Epithelial cell of proximal tubule (primary cell): ENCODE measurements around the gene BMP2K. TPM values are rescaled to one million over a fixed set of nuclear protein-coding genes. Genes with fewer than 3 reads are reported as not detected.

Experiments used
- DNase-seq: peaks from one replicate; pipeline ENCODE4 v3.0.0-alpha.2; 2011; ENCODE audit warnings: low read depth
- H3K4me3 ChIP-seq: 2 replicates; pipeline ENCODE4 v1.5.1; 2011; ENCODE audit warnings: low read depth, mild to moderate bottlenecking, low read length
- total RNA-seq: library from RNA; depleted of rRNA; stranded (reverse); fragments of >200 nt; gene quantifications from 2 replicates; pipeline ENCODE4 v1.2.3, GENCODE V29; 2015
- TF ChIP-seq, protein P1 (sequence below): conservative IDR thresholded peaks from 2 replicates; pipeline ENCODE4 v1.5.1; 2012; ENCODE audit warnings: low read depth, mild to moderate bottlenecking, low read length

The BMP2K gene
- total RNA-seq, 1 donor from 2014 or later, result 11.8 TPM

DNA sequence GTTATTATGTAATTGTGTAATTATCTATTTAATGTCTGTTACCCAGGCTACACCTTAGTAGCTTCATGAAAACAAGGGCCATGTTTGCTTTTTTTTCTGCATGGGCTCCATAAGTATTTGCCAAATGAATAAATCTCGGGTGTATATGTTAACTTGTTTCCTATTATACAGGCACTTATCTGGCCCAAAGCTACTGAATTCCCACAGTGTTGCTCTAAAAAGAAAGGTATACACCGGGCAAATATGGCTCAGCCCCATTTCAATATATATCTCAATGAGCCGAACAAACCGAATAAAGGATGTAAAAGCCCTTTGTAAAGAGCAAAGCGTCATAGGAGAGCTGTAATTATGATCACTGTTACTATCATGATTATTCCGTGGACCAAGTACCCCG is 162.3 kb downstream of the BMP2K start:
- no peak for DNase-seq
- TF ChIP-seq, protein P1, sequence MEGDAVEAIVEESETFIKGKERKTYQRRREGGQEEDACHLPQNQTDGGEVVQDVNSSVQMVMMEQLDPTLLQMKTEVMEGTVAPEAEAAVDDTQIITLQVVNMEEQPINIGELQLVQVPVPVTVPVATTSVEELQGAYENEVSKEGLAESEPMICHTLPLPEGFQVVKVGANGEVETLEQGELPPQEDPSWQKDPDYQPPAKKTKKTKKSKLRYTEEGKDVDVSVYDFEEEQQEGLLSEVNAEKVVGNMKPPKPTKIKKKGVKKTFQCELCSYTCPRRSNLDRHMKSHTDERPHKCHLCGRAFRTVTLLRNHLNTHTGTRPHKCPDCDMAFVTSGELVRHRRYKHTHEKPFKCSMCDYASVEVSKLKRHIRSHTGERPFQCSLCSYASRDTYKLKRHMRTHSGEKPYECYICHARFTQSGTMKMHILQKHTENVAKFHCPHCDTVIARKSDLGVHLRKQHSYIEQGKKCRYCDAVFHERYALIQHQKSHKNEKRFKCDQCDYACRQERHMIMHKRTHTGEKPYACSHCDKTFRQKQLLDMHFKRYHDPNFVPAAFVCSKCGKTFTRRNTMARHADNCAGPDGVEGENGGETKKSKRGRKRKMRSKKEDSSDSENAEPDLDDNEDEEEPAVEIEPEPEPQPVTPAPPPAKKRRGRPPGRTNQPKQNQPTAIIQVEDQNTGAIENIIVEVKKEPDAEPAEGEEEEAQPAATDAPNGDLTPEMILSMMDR, result no peak

DNA sequence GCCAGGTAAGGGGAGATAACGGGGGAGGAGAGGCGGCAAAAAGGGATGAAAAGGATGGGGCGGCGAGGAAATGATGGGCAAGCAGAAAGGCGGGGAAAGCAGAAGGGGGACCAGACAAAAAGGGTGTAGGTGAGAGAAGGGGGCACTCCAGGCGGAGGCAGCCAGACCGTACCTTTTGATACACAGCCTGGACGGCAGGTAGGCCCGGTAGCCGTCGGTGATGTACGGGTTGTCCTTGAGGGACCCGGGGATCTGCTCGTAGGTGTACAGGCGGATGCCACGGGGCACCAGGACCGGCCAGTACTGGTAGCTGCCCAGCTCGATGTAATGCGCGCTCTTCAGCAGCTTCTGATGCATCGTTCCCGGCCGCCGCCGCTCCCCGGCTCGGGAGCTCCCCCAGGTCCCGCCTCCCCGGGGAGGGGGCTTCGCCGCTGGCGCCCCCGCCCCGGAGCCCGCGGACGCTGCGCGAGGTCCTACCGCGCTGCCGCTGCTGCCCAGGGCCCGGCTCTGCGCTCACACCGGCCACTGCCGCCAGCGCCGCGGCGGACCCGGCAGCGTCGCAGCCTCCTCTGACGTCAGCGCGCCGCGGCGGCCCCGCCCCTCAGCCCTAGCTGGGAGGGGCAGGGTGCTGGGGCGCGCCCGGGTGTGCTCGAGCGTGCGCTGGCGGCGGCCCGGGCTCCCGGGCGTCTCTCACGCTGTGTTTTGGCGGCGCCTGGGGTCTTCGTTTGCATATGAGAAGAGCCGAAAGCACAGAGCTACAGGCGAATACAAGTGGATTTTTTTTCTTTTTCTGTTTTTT is 162.9 kb downstream of the BMP2K start, which contains the start of gene PAQR3:
TSS of gene PAQR3 (minus strand) at position 571 of the 799 bp plus-strand sequence. CDS start at position 357, 214 bp downstream.
- TF ChIP-seq, protein P1, result no peak
- peak within 1 kb of the TSS; percentile 78 for H3K4me3 ChIP-seq
- DNase-seq, result no peak

More for the DNA sequence above, 162.3 kb downstream of the BMP2K start:
- peak overlapping the region; percentile 78 for H3K4me3 ChIP-seq

DNA sequence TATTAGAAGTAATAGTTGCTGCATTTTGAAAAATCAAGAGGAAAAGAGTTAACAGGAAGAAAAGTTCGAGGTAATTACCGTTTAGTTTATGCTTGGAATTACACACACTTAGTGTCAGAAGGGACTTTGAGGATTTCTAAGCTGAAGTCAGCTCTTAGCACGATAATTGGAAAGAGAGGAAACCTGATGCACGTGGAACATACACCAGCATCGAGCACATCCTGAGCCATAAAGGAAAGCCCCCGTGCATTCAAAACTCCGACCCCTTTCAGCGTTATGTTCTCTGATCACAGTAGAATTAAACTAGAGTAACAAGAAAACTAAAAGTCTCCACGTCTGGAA is 163.5 kb downstream of the BMP2K start:
- TF ChIP-seq, protein P1, result no peak
- H3K4me3 ChIP-seq, result peak overlapping the region; percentile 78
- no peak for DNase-seq

DNA sequence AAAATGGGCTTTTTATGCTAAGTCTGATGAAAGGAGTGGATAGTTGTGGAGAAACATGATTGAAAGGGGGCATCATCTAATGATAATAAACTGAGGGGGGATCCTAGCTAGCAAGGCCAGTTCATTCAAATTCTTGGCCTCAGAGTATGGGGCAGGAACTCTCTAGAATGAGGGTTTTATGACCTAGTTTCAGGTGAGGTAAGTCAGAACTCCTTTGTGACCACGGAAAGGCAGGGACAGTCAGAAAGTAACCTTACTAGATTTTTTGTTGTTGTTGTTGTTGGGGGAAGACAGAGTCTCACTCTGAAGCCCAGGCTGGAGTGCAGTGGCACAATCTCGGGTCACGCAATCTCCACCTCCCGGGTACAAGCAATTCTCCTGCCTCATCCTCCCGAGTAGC is 164.6 kb downstream of the BMP2K start:
- no peak overlapping the region for H3K4me3 ChIP-seq
- TF ChIP-seq, protein P1, result no peak
- DNase-seq, result no peak

DNA sequence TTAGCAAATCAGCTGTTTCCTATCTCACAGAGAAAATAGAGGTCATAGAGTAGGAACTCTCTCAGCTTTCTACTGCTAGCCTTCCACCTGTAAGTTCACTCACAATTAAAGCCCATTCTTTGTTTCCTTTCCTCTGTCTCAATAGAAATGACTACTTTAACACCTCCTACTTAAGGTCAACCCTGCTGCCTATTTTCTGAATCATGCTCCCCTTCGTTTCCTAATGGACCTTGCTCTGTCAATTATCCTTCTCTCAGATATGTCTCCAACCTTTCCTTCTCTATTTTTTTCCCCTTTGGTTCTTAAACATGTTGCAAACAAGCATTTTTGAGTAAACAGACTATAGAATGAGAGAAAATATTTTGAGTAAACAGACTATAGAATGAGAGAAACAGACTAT is 168.2 kb downstream of the BMP2K start:
- no peak overlapping the region for H3K4me3 ChIP-seq
- TF ChIP-seq, protein P1, result no peak
- no peak for DNase-seq

DNA sequence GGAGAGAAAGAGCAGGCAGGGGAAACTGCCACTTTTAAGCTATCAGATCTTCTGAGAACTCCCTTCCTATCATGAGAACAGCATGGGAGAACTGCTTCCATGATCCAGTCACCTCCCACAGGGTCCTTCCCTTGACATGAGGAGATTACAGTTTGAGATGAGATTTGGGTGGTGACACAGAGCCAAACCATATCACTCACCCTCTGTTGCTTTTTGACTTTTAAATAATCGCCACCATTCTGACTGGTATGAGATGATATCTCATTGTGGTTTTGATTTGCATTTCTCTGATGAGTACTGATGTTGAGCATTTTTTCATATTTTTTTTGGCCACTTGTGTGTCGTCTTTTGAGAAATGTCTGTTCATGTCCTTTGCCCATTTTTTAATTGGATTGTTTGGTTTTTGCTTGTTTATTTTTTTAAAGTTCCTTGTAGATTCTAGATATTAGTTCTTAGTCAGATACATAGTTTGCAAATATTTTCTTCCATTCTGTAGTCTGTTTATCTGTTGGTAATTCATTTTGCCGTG is 169.6 kb downstream of the BMP2K start:
- TF ChIP-seq, protein P1, result no peak
- H3K4me3 ChIP-seq, result no peak overlapping the region
- DNase-seq, result no peak

DNA sequence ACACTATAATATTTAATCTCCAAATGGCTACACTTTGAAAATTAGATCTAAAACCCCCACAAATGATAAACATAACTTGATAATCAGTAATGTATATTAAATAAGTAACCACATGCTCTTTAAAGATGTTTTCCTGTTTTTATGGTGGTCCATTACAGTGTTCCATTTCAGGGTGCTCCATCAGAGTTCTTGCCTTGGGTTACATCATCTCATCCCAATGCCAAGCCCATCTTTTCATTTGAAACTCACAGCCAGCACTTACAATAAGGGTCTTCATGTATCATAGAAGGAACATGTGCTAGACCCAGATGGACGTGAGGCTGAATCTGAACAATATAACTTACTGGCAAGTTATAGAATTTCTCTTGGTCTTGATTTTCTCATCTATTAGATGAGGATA is 173.6 kb downstream of the BMP2K start:
- TF ChIP-seq, protein P1, result no peak
- no peak for DNase-seq
- H3K4me3 ChIP-seq, result no peak overlapping the region
